Thoracic aorta (tissue), 2 donors: ENCODE results near the gene SYCP2. TPM values are rescaled to one million over a fixed set of nuclear protein-coding genes. Genes with fewer than 3 reads are reported as not detected.

Experiments
- ATAC-seq: fragments of 150-250 bp; one replicate; pipeline ENCODE4 v1.8.0; 2017; ENCODE audit warnings: low read depth; ENCODE audit not compliant: insufficient number of reproducible peaks, low FRiP score
- DNase-seq: peaks from one replicate; pipeline ENCODE4 v3.0.0-alpha.2; 2020; ENCODE audit warnings: low spot score
- H3K27ac ChIP-seq, 2 donors: fragments of 200-600 bp; sonication (generic); 1 replicate in 1 of 2; 2 replicates in 1 of 2; pipeline ENCODE4 v1.5.1; 2016; ENCODE audit warnings: mild to moderate bottlenecking in 2 of 2, moderate library complexity in 2 of 2
- H3K27me3 ChIP-seq: fragments of 200-600 bp; sonication (generic); replicated peaks from 2 replicates; pipeline ENCODE4 v1.6.0; 2016; ENCODE audit warnings: mild to moderate bottlenecking; ENCODE audit not compliant: insufficient read depth
- H3K36me3 ChIP-seq: fragments of 200-600 bp; sonication (generic); one replicate; pipeline ENCODE4 v1.5.1; 2016
- H3K4me1 ChIP-seq, 2 donors: fragments of 200-600 bp; sonication (generic); 1 replicate in 1 of 2; 2 replicates in 1 of 2; pipeline versions ENCODE4 v1.5.1 to v1.6.0; 2016; ENCODE audit warnings: low read depth in 2 of 2, mild to moderate bottlenecking in 1 of 2; ENCODE audit not compliant: control insufficient read depth in 1 of 2
- H3K4me3 ChIP-seq: fragments of 200-600 bp; sonication (generic); 2 replicates; pipeline ENCODE4 v1.5.1; 2016; ENCODE audit warnings: mild to moderate bottlenecking
- H3K9me3 ChIP-seq: fragments of 200-600 bp; sonication (generic); 2 replicates; pipeline ENCODE4 v1.5.1; 2016
- total RNA-seq, 2 donors: library from RNA; depleted of rRNA; stranded (reverse); fragments of >200 nt; gene quantifications; one replicate each; pipeline versions ENCODE4 v1.1.0 to v1.2.3, GENCODE V29; 2016
- TF ChIP-seq, protein P1 (sequence below): fragments of 200-600 bp; sonication (generic); IDR thresholded peaks from one replicate; pipeline ENCODE4 v1.5.1; 2019; ENCODE audit warnings: antibody characterized with exemption

The SYCP2 gene
- total RNA-seq, 2 donors from 2014 or later = 0.71 to 0.95 TPM

DNA sequence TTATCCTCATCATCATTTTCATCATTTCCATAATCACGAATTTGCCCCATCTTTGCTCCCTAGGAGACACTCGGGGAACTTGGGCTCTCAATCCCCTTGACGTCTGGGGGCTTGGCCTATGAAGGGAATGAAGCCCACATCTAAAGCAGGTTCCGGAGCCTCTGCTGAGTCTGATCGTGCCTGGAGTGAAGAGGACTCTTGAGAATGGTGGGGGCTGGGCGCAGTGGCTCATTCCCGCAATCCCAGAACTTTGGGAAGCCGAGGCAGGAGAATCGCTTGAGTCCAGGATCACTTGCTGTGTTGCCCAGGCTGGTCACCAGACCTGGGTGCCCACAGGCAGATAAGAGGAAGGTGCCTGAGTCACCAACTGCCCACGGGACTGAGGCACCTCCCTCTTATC lies 114.5 kb downstream of the SYCP2 start:
- no peak for DNase-seq

DNA sequence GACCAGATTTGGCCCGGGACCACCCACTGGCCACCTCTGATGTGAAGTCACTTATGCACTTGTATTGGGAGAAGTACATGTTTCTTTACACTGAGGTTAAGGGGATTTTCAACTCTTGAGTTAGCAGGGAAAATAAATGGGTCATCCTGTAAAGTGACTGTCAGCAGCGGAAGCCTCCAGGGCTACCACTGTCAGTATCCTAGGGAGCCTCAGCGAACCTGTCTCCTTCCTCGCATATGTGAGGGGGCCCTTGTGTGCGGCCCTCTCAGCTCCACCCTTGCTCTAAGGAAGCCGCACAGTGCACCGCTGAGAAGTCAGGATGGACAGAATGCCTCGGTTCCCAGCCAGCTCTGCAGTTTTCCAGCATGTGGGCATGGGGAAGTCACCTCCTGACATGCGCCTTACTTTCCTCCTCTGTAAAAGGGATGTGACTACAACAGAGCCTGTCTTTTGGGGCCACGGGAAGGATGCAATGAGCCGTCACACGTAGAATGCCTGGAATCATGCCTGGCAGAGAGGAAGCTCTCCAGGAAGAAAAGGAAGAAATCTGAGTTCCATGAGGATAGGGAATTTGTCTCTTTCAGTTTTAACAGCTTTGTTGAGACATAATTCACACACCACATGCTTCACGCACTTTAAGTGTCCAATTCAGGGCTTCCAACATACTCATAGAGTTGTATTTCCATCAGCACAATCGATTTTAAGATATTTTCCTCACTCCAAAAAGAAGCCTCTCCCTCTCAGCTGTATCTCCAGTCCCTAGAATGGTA lies 115.4 kb downstream of the SYCP2 start:
- H3K27me3 ChIP-seq = no peaks in the 10 kb centered on the region
- H3K36me3 ChIP-seq = no peaks in the 10 kb centered on the region
- no peak overlapping the region for H3K27ac ChIP-seq
- ATAC-seq (no peak), DNase-seq (no peak)
- no peaks in the 10 kb centered on the region for H3K4me1 ChIP-seq
- no peaks in the 10 kb centered on the region for H3K9me3 ChIP-seq
- H3K4me3 ChIP-seq = no peak overlapping the region
- TF ChIP-seq, protein P1, sequence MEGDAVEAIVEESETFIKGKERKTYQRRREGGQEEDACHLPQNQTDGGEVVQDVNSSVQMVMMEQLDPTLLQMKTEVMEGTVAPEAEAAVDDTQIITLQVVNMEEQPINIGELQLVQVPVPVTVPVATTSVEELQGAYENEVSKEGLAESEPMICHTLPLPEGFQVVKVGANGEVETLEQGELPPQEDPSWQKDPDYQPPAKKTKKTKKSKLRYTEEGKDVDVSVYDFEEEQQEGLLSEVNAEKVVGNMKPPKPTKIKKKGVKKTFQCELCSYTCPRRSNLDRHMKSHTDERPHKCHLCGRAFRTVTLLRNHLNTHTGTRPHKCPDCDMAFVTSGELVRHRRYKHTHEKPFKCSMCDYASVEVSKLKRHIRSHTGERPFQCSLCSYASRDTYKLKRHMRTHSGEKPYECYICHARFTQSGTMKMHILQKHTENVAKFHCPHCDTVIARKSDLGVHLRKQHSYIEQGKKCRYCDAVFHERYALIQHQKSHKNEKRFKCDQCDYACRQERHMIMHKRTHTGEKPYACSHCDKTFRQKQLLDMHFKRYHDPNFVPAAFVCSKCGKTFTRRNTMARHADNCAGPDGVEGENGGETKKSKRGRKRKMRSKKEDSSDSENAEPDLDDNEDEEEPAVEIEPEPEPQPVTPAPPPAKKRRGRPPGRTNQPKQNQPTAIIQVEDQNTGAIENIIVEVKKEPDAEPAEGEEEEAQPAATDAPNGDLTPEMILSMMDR = no peak

More for the DNA sequence above, 114.5 kb downstream of the SYCP2 start:
- Histone ChIP-seq H3K27me3 (no peaks in the 10 kb centered on the region), H3K27ac (no peak overlapping the region), H3K4me1 (no peaks in the 10 kb centered on the region), H3K36me3 (no peaks in the 10 kb centered on the region), H3K9me3 (no peaks in the 10 kb centered on the region), H3K4me3 (no peak overlapping the region)
- TF ChIP-seq, protein P1 = no peak
- ATAC-seq = no peak

DNA sequence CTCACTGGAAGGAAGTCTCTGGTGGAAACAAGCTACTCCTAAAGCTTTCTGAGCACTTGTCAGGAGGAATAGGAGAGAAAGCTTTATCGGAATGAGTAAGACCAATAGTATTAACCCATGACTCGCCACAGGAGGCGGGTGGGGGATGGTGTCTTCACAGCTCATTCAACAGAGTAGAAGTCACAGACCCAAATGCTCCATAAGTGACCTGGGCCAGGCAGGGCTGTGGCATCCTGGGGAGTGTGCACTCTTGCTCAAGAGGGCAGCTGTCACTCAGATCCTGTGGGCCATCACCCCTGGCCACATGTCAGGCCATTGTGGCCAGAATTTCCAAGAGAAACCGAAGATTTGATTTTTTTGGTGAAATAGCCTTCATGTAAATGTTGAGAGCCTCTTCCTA lies 116.0 kb downstream of the SYCP2 start:
- DNase-seq (no peak), ATAC-seq (no peak)
- Histone ChIP-seq H3K4me1 (no peaks in the 10 kb centered on the region), H3K9me3 (no peaks in the 10 kb centered on the region), H3K27me3 (no peaks in the 10 kb centered on the region), H3K4me3 (no peak overlapping the region), H3K27ac (no peak overlapping the region), H3K36me3 (no peaks in the 10 kb centered on the region)
- TF ChIP-seq, protein P1 = no peak

DNA sequence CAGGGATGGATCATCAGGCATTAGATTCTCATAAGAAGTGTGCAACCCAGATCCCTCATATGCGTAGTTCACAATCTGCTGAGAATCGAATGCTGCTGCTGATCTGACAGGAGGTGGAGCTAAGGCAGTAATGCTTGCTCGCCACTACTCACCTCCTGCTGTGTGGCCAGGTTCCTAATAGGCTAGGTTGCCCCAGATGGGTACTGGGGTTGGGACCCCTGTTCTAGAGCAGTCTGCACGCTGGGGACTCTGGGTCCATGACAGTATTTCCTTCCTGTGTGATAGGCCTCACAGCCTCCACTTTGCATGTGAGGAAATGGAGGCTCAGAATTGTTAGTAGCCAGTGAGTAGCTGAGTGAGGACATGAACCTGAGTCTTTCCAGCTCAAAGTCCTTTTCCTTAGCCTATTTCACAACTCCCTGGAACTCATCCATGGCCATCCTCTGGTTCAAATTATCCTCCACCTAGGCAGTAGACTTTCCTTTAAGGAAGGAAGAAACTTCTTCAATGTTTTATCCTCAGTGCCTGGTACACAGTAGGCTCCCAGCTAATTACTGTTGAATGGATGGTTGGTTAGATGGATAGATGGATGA lies 117.2 kb downstream of the SYCP2 start:
- DNase-seq = no peak
- no peaks in the 10 kb centered on the region for H3K36me3 ChIP-seq
- ATAC-seq = no peak

DNA sequence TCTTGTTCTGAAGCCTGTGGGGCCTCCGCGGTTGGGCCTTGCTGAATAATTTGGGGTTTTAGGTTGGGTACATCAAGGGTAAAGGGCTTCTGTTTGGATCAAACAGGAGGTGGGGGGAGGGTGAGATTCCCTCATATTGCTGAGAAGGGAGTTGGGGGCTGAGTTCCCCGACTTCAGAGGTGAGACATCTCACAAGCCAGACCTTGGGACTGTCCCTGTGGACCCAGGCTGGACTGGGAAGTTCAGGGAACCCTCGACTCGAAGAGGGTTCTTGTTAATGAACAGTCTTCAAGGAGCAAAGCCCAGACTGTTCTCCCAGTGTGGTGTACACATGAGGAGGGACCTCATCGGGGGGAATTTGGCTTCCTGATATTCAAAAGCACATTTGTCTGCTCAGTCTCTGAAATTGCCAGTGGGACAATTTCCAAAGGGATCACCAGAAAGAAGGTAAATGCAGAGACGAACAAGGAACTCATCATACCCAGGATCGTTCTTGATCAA lies 118.5 kb downstream of the SYCP2 start:
- ATAC-seq (no peak), DNase-seq (no peak)
- Histone ChIP-seq H3K27me3 (no peaks in the 10 kb centered on the region), H3K27ac (no peak overlapping the region), H3K4me3 (no peak overlapping the region), H3K9me3 (no peaks in the 10 kb centered on the region), H3K36me3 (no peaks in the 10 kb centered on the region), H3K4me1 (no peaks in the 10 kb centered on the region)
- TF ChIP-seq, protein P1 = no peak

More for the DNA sequence above, 117.2 kb downstream of the SYCP2 start:
- Histone ChIP-seq H3K4me1 (no peaks in the 10 kb centered on the region), H3K4me3 (no peak overlapping the region), H3K27me3 (no peaks in the 10 kb centered on the region), H3K27ac (no peak overlapping the region), H3K9me3 (no peaks in the 10 kb centered on the region)
- TF ChIP-seq, protein P1 = no peak
